Esophagus squamous epithelium (tissue), 4 donors: Measurements from ENCODE around the gene GPBP1.

Source experiments
- CTCF ChIP-seq, 6 experiments: fragments of 450-650 bp in 4 of 6; fragments of 200-600 bp in 2 of 6; sonication (generic) in 2 of 6; IDR thresholded peaks; one replicate each; pipeline ENCODE4 v1.5.1; 2016 to 2019; ENCODE audit warnings: antibody characterized with exemption in 6 of 6, mild to moderate bottlenecking in 4 of 6, moderate library complexity in 4 of 6
- POLR2A ChIP-seq, 4 donors: fragments of 450-650 bp; IDR thresholded peaks; one replicate each; pipeline ENCODE4 v1.6.1; 2017; ENCODE audit warnings: antibody characterized with exemption in 4 of 4, mild to moderate bottlenecking in 4 of 4, moderate library complexity in 3 of 4

GRCh38 chr5:57231607-57232006 is 57.7 kb downstream of the GPBP1 start:
- TF ChIP-seq CTCF (IDR thresholded peaks at IDR 0.05) (no peak), POLR2A (IDR thresholded peaks at IDR 0.05) (no peak)
